Gastroesophageal sphincter (tissue), 4 donors: ENCODE data around the gene ZNF638. TPM values are rescaled to one million over a fixed set of nuclear protein-coding genes. Genes with fewer than 3 reads are reported as not detected.

ENCODE experiments used
- ATAC-seq: fragments of 150-250 bp; one replicate; pipeline ENCODE4 v1.9.1; 2016; ENCODE audit warnings: mild to moderate bottlenecking, moderate library complexity
- H3K27ac ChIP-seq, 4 donors: fragments of 200-600 bp; sonication (generic) in 3 of 4; 1 replicate in 3 of 4; 2 replicates in 1 of 4; pipeline ENCODE4 v1.5.1; 2016 to 2019
- H3K27me3 ChIP-seq: fragments of 200-600 bp; sonication (generic); one replicate; pipeline ENCODE4 v1.5.1; 2019
- H3K36me3 ChIP-seq, 2 donors: fragments of 200-600 bp; sonication (generic); one replicate each; pipeline ENCODE4 v1.5.1; 2019; ENCODE audit warnings: control low read depth in 1 of 2
- H3K4me1 ChIP-seq, 3 donors: fragments of 200-600 bp; sonication (generic); 1 replicate in 2 of 3; 2 replicates in 1 of 3; pipeline ENCODE4 v1.5.1; 2016 to 2019; ENCODE audit warnings: control low read depth in 2 of 3
- H3K4me3 ChIP-seq, 2 donors: fragments of 200-600 bp; sonication (generic); one replicate each; pipeline ENCODE4 v1.5.1; 2019; ENCODE audit warnings: mild to moderate bottlenecking in 1 of 2, moderate library complexity in 1 of 2
- H3K9me3 ChIP-seq, 3 donors: fragments of 200-600 bp; sonication (generic); one replicate each; pipeline ENCODE4 v1.5.1; 2017 to 2019; ENCODE audit warnings: control low read depth in 2 of 3
- CTCF ChIP-seq, 4 experiments: fragments of 200-600 bp in 2 of 4; fragments of 450-650 bp in 2 of 4; sonication (generic) in 1 of 4; IDR thresholded peaks; one replicate each; pipeline ENCODE4 v1.5.1; 2017 to 2019; ENCODE audit warnings: antibody characterized with exemption in 4 of 4, mild to moderate bottlenecking in 2 of 4, moderate library complexity in 2 of 4
- EP300 ChIP-seq: sonication (generic); formaldehyde crosslinking; IDR thresholded peaks from one replicate; pipeline ENCODE4 v1.6.1; 2017; ENCODE audit warnings: antibody characterized with exemption, mild to moderate bottlenecking
- POLR2A ChIP-seq, 2 donors: fragments of 450-650 bp; IDR thresholded peaks; one replicate each; pipeline ENCODE4 v1.6.1; 2017; ENCODE audit warnings: antibody characterized with exemption in 2 of 2, mild to moderate bottlenecking in 2 of 2, moderate library complexity in 1 of 2
- POLR2AphosphoS5 ChIP-seq: sonication (generic); formaldehyde crosslinking; IDR thresholded peaks from one replicate; pipeline ENCODE4 v1.6.1; 2017; ENCODE audit warnings: antibody characterized with exemption
- WGBS, 2 donors: methylation state at CpG; one replicate each; pipeline ENCODE4 v1.1.5; 2018; ENCODE audit warnings: low coverage in 1 of 2; 5-methylcytosine and 5-hydroxymethylcytosine counted together
- total RNA-seq, 4 donors: library from RNA; depleted of rRNA; stranded (reverse); fragments of >200 nt; gene quantifications; one replicate each; pipeline ENCODE4 v1.1.0, GENCODE V29; 2016

The ZNF638 gene
- total RNA-seq, 4 donors from 2014 or later: 80.7 to 223 (median 122) TPM

- Histone ChIP-seq H3K4me3 (no peak overlapping the region), H3K4me1 (peaks cover 0 to 24% (median 0%) of the 10 kb centered on the region in 3 donors), H3K9me3 (no peaks in the 10 kb centered on the region), H3K36me3 (peaks cover 0 to 23% of the 10 kb centered on the region in 2 donors), H3K27me3 (no peaks in the 10 kb centered on the region), H3K27ac (no peak overlapping the region)
- 79 to 87% methylated on average over 3 of the region's 3 CpGs for WGBS, 2 donors
- no peak for ATAC-seq
- TF ChIP-seq CTCF (IDR thresholded peaks at IDR 0.05) (no peak), POLR2A (IDR thresholded peaks at IDR 0.05) (no peak), POLR2AphosphoS5 (no peak), EP300 (no peak)
Observed at GRCh38 chr2:71348302-71348701, 16.7 kb downstream of the ZNF638 start.

GRCh38 chr2:71353248-71353647 lies 21.7 kb downstream of the ZNF638 start:
- Histone ChIP-seq H3K4me3 (no peak overlapping the region), H3K27ac (no peak overlapping the region)

DNA sequence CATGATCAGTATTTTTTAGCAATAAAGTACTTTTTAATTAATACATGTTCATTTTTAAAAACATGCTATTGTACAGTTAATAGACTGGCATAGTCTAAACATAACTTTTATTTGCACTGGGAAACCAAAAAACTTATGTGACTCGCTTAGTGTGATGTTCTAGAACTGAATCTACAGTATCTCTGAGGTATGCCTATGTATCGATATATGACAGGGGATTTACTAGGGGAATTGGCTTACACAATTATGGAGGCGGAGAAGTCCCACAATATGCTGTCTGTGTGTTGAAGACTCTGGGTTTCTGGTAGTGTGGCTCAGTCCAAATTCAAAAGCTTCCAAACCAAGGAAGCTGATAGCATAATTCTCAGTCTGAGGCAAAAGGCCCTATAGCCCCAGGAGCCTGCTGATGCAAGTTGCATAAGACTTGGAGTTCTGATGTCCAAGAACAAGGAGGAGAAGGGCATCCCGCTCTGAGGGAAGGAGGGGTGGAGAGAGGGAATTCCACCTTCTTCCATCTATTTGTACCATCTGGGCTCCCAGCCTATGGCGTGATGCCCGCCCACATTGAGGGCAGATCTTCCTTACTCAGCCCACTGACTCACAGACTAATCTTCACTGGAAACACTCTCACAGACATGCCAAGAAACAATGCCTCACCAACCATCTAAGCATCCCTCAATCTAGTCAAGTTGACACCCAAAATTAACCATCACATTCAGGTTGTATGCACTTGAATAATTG lies 27.5 kb downstream of the ZNF638 start:
- Histone ChIP-seq H3K9me3 (no peaks in the 10 kb centered on the region), H3K27me3 (no peaks in the 10 kb centered on the region), H3K4me1 (peaks cover 0 to 7% (median 0%) of the 10 kb centered on the region in 3 donors), H3K4me3 (no peak overlapping the region), H3K36me3 (peaks cover 0 to 75% of the 10 kb centered on the region in 2 donors), H3K27ac (no peak overlapping the region)
- TF ChIP-seq POLR2AphosphoS5 (no peak), CTCF (IDR thresholded peaks at IDR 0.05) (no peak), POLR2A (IDR thresholded peaks at IDR 0.05) (no peak), EP300 (no peak)
- 82 to 100% methylated on average over 4 to 5 of the region's 6 CpGs for WGBS, 2 donors
- ATAC-seq: no peak

More at GRCh38 chr2:71353248-71353647, 21.7 kb downstream of the ZNF638 start:
- 46 to 63% methylated on average over 2 of the region's 2 CpGs for WGBS, 2 donors
- no peak for ATAC-seq
- no peaks in the 10 kb centered on the region for H3K9me3 ChIP-seq
- no peaks in the 10 kb centered on the region for H3K27me3 ChIP-seq
- peaks cover 0 to 50% of the 10 kb centered on the region in 2 donors for H3K36me3 ChIP-seq
- H3K4me1 ChIP-seq: peaks cover 0 to 38% (median 0%) of the 10 kb centered on the region in 3 donors
- TF ChIP-seq POLR2A (IDR thresholded peaks at IDR 0.05): no peak
- no peak for TF ChIP-seq POLR2AphosphoS5
- TF ChIP-seq EP300: no peak
- no peak for TF ChIP-seq CTCF (IDR thresholded peaks at IDR 0.05)

DNA sequence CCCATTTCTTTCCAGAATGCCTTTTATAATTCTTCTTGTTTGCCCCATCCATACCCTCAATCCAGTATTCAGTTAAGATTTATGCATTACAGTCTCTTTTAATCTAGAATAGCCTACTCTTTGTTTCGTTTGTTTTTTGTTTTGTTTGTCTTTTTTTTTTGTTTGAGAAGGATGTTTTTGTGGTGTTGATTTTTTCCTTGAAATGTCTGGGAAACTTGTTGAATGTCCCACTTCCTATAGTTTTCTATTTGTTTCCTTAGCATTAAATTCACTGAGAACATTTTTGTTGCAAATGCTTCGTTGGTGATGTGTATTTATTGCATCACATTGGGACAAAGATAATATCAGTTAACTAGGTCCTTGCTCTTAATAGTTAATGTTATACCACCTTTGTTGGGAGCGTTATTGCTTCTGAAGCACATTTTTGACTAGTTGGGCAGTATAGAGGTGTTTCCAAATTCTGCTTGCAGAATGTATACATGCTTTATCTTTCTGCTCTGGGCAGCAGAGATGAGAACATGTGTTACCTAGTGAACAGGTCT lies 28.9 kb downstream of the ZNF638 start:
- ATAC-seq: no peak
- H3K36me3 ChIP-seq: peaks cover 3 to 89% of the 10 kb centered on the region in 2 donors
- TF ChIP-seq POLR2A (IDR thresholded peaks at IDR 0.05) (no peak), POLR2AphosphoS5 (no peak), CTCF (IDR thresholded peaks at IDR 0.05) (no peak)
- H3K4me1 ChIP-seq: no peaks in the 10 kb centered on the region
- H3K4me3 ChIP-seq: no peak overlapping the region
- H3K27me3 ChIP-seq: no peaks in the 10 kb centered on the region
- H3K9me3 ChIP-seq: no peaks in the 10 kb centered on the region
- WGBS, 2 donors: 76 to 84% methylated on average over 3 of the region's 3 CpGs
- H3K27ac ChIP-seq: no peak overlapping the region

DNA sequence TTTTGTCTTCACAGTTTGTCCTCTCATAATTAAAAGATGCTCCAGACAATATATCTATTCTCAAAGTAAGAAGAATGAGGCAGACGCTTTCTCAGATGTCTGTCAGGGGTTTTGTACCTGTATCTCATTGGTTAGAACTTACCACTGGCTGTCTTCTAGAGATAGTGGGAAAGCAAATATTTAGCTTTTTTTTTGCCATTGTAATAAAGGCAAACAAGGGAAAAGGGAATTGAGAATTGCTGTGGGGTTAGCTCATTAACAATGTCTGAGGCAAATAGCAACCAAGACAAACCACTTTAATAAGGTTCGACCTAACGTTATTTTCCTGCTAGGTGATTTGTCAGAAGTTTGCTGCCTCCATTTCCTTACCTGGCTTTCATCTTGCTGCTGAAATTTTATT lies 30.0 kb downstream of the ZNF638 start:
- H3K27ac ChIP-seq: no peak overlapping the region
- H3K4me1 ChIP-seq: no peaks in the 10 kb centered on the region
- TF ChIP-seq CTCF (IDR thresholded peaks at IDR 0.05): no peak
- no peak for TF ChIP-seq EP300
- no peak for TF ChIP-seq POLR2A (IDR thresholded peaks at IDR 0.05)
- WGBS, 2 donors: 63 to 94% methylated on average over 3 of the region's 3 CpGs
- no peak for ATAC-seq
- H3K9me3 ChIP-seq: no peaks in the 10 kb centered on the region
- peaks cover 3 to 90% of the 10 kb centered on the region in 2 donors for H3K36me3 ChIP-seq
- no peaks in the 10 kb centered on the region for H3K27me3 ChIP-seq
- H3K4me3 ChIP-seq: no peak overlapping the region
